Measurements from ENCODE around the gene GPC3.
"Not testable (repeated sequence)": the region's sequence is repeated elsewhere in the genome, so short reads cannot be mapped to it uniquely, and the experiment has no call there.

GPC3 gene

GRCh38 chrX:133909888-133910287 lies 75.5 kb downstream of the GPC3 start:
- H3K36me3 ChIP-seq (ENCODE audit: control insufficient read depth, insufficient read depth, low read length) = no peaks in the 10 kb centered on the region
- no peaks in the 10 kb centered on the region for H3K27me3 ChIP-seq (replicated peaks; ENCODE audit: control insufficient read depth, insufficient read depth, low read length, poor library complexity, severe bottlenecking)
- no peaks in the 10 kb centered on the region for H3K9me3 ChIP-seq (ENCODE audit: control insufficient read depth, low read length)
- H3K27ac ChIP-seq (ENCODE audit: insufficient read depth, low read length, poor library complexity, severe bottlenecking) = no peak overlapping the region
- no peak overlapping the region for H3K4me3 ChIP-seq (ENCODE audit: insufficient read depth, low read depth, low read length, poor library complexity, severe bottlenecking)
- DNase-seq = no peak
- no peaks in the 10 kb centered on the region for H3K4me1 ChIP-seq (ENCODE audit: control insufficient read depth, insufficient read depth, low read length, poor library complexity, severe bottlenecking)

GRCh38 chrX:133908223-133908955 lies 77.0 kb downstream of the GPC3 start:
- Histone ChIP-seq H3K27me3 (replicated peaks; ENCODE audit: control insufficient read depth, insufficient read depth, low read length, poor library complexity, severe bottlenecking) (no peaks in the 10 kb centered on the region), H3K4me1 (ENCODE audit: control insufficient read depth, insufficient read depth, low read length, poor library complexity, severe bottlenecking) (no peaks in the 10 kb centered on the region), H3K9me3 (ENCODE audit: control insufficient read depth, low read length) (no peaks in the 10 kb centered on the region), H3K27ac (ENCODE audit: insufficient read depth, low read length, poor library complexity, severe bottlenecking) (no peak overlapping the region), H3K36me3 (ENCODE audit: control insufficient read depth, insufficient read depth, low read length) (no peaks in the 10 kb centered on the region), H3K4me3 (ENCODE audit: insufficient read depth, low read depth, low read length, poor library complexity, severe bottlenecking) (no peak overlapping the region)
- no peak for DNase-seq

GRCh38 chrX:133907606-133908005 lies 77.8 kb downstream of the GPC3 start:
- Histone ChIP-seq H3K36me3 (ENCODE audit: control insufficient read depth, insufficient read depth, low read length) (no peaks in the 10 kb centered on the region), H3K9me3 (ENCODE audit: control insufficient read depth, low read length) (no peaks in the 10 kb centered on the region), H3K27ac (ENCODE audit: insufficient read depth, low read length, poor library complexity, severe bottlenecking) (no peak overlapping the region), H3K4me3 (ENCODE audit: insufficient read depth, low read depth, low read length, poor library complexity, severe bottlenecking) (no peak overlapping the region), H3K27me3 (replicated peaks; ENCODE audit: control insufficient read depth, insufficient read depth, low read length, poor library complexity, severe bottlenecking) (no peaks in the 10 kb centered on the region), H3K4me1 (ENCODE audit: control insufficient read depth, insufficient read depth, low read length, poor library complexity, severe bottlenecking) (no peaks in the 10 kb centered on the region)
- no peak for DNase-seq

GRCh38 chrX:133905305-133905704 lies 80.1 kb downstream of the GPC3 start:
- Histone ChIP-seq H3K9me3 (ENCODE audit: control insufficient read depth, low read length) (no peaks in the 10 kb centered on the region), H3K27me3 (replicated peaks; ENCODE audit: control insufficient read depth, insufficient read depth, low read length, poor library complexity, severe bottlenecking) (no peaks in the 10 kb centered on the region), H3K27ac (ENCODE audit: insufficient read depth, low read length, poor library complexity, severe bottlenecking) (no peak overlapping the region), H3K4me3 (ENCODE audit: insufficient read depth, low read depth, low read length, poor library complexity, severe bottlenecking) (no peak overlapping the region), H3K36me3 (ENCODE audit: control insufficient read depth, insufficient read depth, low read length) (no peaks in the 10 kb centered on the region), H3K4me1 (ENCODE audit: control insufficient read depth, insufficient read depth, low read length, poor library complexity, severe bottlenecking) (no peaks in the 10 kb centered on the region)
- DNase-seq = no peak

- H3K36me3 ChIP-seq (ENCODE audit: control insufficient read depth, insufficient read depth, low read length) = no peaks in the 10 kb centered on the region
- no peaks in the 10 kb centered on the region for H3K4me1 ChIP-seq (ENCODE audit: control insufficient read depth, insufficient read depth, low read length, poor library complexity, severe bottlenecking)
- no peaks in the 10 kb centered on the region for H3K27me3 ChIP-seq (replicated peaks; ENCODE audit: control insufficient read depth, insufficient read depth, low read length, poor library complexity, severe bottlenecking)
- no peak overlapping the region for H3K27ac ChIP-seq (ENCODE audit: insufficient read depth, low read length, poor library complexity, severe bottlenecking)
- DNase-seq = no peak
- no peaks in the 10 kb centered on the region for H3K9me3 ChIP-seq (ENCODE audit: control insufficient read depth, low read length)
- no peak overlapping the region for H3K4me3 ChIP-seq (ENCODE audit: insufficient read depth, low read depth, low read length, poor library complexity, severe bottlenecking)
Observed at GRCh38 chrX:133897593-133898163, 87.7 kb downstream of the GPC3 start.

- no peak overlapping the region for H3K27ac ChIP-seq (ENCODE audit: insufficient read depth, low read length, poor library complexity, severe bottlenecking)
- H3K9me3 ChIP-seq (ENCODE audit: control insufficient read depth, low read length) = no peaks in the 10 kb centered on the region
Observed at GRCh38 chrX:133892337-133892736, 93.1 kb downstream of the GPC3 start.

GRCh38 chrX:133888984-133889383 lies 96.4 kb downstream of the GPC3 start:
- Histone ChIP-seq H3K4me3 (ENCODE audit: insufficient read depth, low read depth, low read length, poor library complexity, severe bottlenecking) (no peak overlapping the region), H3K27ac (ENCODE audit: insufficient read depth, low read length, poor library complexity, severe bottlenecking) (no peak overlapping the region), H3K9me3 (ENCODE audit: control insufficient read depth, low read length) (no peaks in the 10 kb centered on the region), H3K36me3 (ENCODE audit: control insufficient read depth, insufficient read depth, low read length) (no peaks in the 10 kb centered on the region), H3K27me3 (replicated peaks; ENCODE audit: control insufficient read depth, insufficient read depth, low read length, poor library complexity, severe bottlenecking) (no peaks in the 10 kb centered on the region), H3K4me1 (ENCODE audit: control insufficient read depth, insufficient read depth, low read length, poor library complexity, severe bottlenecking) (no peaks in the 10 kb centered on the region)
- DNase-seq = no peak

More at GRCh38 chrX:133892337-133892736, 93.1 kb downstream of the GPC3 start:
- Histone ChIP-seq H3K4me3 (ENCODE audit: insufficient read depth, low read depth, low read length, poor library complexity, severe bottlenecking) (no peak overlapping the region), H3K4me1 (ENCODE audit: control insufficient read depth, insufficient read depth, low read length, poor library complexity, severe bottlenecking) (no peaks in the 10 kb centered on the region), H3K27me3 (replicated peaks; ENCODE audit: control insufficient read depth, insufficient read depth, low read length, poor library complexity, severe bottlenecking) (no peaks in the 10 kb centered on the region), H3K36me3 (ENCODE audit: control insufficient read depth, insufficient read depth, low read length) (no peaks in the 10 kb centered on the region)
- no peak for DNase-seq

GRCh38 chrX:133888084-133888483 lies 97.3 kb downstream of the GPC3 start:
- not testable (repeated sequence) for H3K4me3 ChIP-seq (ENCODE audit: insufficient read depth, low read depth, low read length, poor library complexity, severe bottlenecking); H3K36me3 ChIP-seq (ENCODE audit: control insufficient read depth, insufficient read depth, low read length); H3K27ac ChIP-seq (ENCODE audit: insufficient read depth, low read length, poor library complexity, severe bottlenecking); H3K9me3 ChIP-seq (ENCODE audit: control insufficient read depth, low read length); DNase-seq; H3K4me1 ChIP-seq (ENCODE audit: control insufficient read depth, insufficient read depth, low read length, poor library complexity, severe bottlenecking); H3K27me3 ChIP-seq (replicated peaks; ENCODE audit: control insufficient read depth, insufficient read depth, low read length, poor library complexity, severe bottlenecking)

GRCh38 chrX:133884430-133885394 lies 100.7 kb downstream of the GPC3 start:
- no peaks in the 10 kb centered on the region for H3K36me3 ChIP-seq (ENCODE audit: control insufficient read depth, insufficient read depth, low read length)
- H3K4me1 ChIP-seq (ENCODE audit: control insufficient read depth, insufficient read depth, low read length, poor library complexity, severe bottlenecking) = no peaks in the 10 kb centered on the region
- no peak for DNase-seq
- H3K4me3 ChIP-seq (ENCODE audit: insufficient read depth, low read depth, low read length, poor library complexity, severe bottlenecking) = no peak overlapping the region
- H3K9me3 ChIP-seq (ENCODE audit: control insufficient read depth, low read length) = no peaks in the 10 kb centered on the region
- no peaks in the 10 kb centered on the region for H3K27me3 ChIP-seq (replicated peaks; ENCODE audit: control insufficient read depth, insufficient read depth, low read length, poor library complexity, severe bottlenecking)
- no peak overlapping the region for H3K27ac ChIP-seq (ENCODE audit: insufficient read depth, low read length, poor library complexity, severe bottlenecking)

- H3K27ac ChIP-seq (ENCODE audit: insufficient read depth, low read length, poor library complexity, severe bottlenecking) = no peak overlapping the region
- no peaks in the 10 kb centered on the region for H3K27me3 ChIP-seq (replicated peaks; ENCODE audit: control insufficient read depth, insufficient read depth, low read length, poor library complexity, severe bottlenecking)
- H3K9me3 ChIP-seq (ENCODE audit: control insufficient read depth, low read length) = no peaks in the 10 kb centered on the region
- DNase-seq = no peak
- no peaks in the 10 kb centered on the region for H3K4me1 ChIP-seq (ENCODE audit: control insufficient read depth, insufficient read depth, low read length, poor library complexity, severe bottlenecking)
- H3K36me3 ChIP-seq (ENCODE audit: control insufficient read depth, insufficient read depth, low read length) = no peaks in the 10 kb centered on the region
- no peak overlapping the region for H3K4me3 ChIP-seq (ENCODE audit: insufficient read depth, low read depth, low read length, poor library complexity, severe bottlenecking)
Observed at GRCh38 chrX:133881893-133882292, 103.5 kb downstream of the GPC3 start.

All from effector memory CD4-positive, alpha-beta T cell (primary cell).